ENCODE data around the gene SH3TC1. TPM values are rescaled to one million over a fixed set of nuclear protein-coding genes. Genes with fewer than 3 reads are reported as not detected.

SH3TC1 gene
- polyA plus RNA-seq, 3 donors, result 36.9 to 85.7 (median 41.9) TPM

- H3K36me3 Mint-ChIP-seq, result no peaks in the 10 kb centered on the region
- Histone ChIP-seq H3K4me1 (ENCODE audit: control insufficient read depth in 1 of 2, insufficient read depth in 2 of 2, low read length in 2 of 2) (peaks cover 7 to 14% of the 10 kb centered on the region in 2 donors), H3K27ac (ENCODE audit: low read depth in 1 of 2, low read length in 2 of 2) (no peak overlapping the region), H4K20me1 (ENCODE audit: insufficient read depth, low read length) (no peaks in the 10 kb centered on the region), H3K4me3 (replicated peaks in 1 of 3; ENCODE audit: low read depth in 2 of 3, low read length in 3 of 3) (no peak overlapping the region), H3K9me3 (replicated peaks in 1 of 2; ENCODE audit: control insufficient read depth in 1 of 2, insufficient read depth in 1 of 2, low read length in 2 of 2) (no peaks in the 10 kb centered on the region), H2AFZ (ENCODE audit: insufficient read depth, low read depth, low read length, poor library complexity, severe bottlenecking) (no peak overlapping the region), H3K9ac (ENCODE audit: insufficient read depth, low read length, poor library complexity, severe bottlenecking) (no peak overlapping the region), H3K27me3 (ENCODE audit: control insufficient read depth in 2 of 2, insufficient read depth in 2 of 2, low read length in 2 of 2) (no peaks in the 10 kb centered on the region), H3K79me2 (ENCODE audit: insufficient read depth, low read length) (no peaks in the 10 kb centered on the region), H3K4me2 (replicated peaks; ENCODE audit: extremely low read depth, low read length, poor library complexity, severe bottlenecking) (no peak overlapping the region), H3K36me3 (replicated peaks in 1 of 2; ENCODE audit: control insufficient read depth in 1 of 2, insufficient read depth in 2 of 2, low read length in 2 of 2) (no peaks in the 10 kb centered on the region)
- no peak overlapping the region for H3K4me3 Mint-ChIP-seq
- WGBS (ENCODE audit: insufficient coverage), result 85% methylated on average over 3 of the region's 3 CpGs
- H3K27me3 Mint-ChIP-seq (ENCODE audit: low read depth in 3 of 3), result peaks cover 8 to 15% (median 13%) of the 10 kb centered on the region in 3 donors
- no peak for TF ChIP-seq CTCF (IDR thresholded peaks at IDR 0.05)
- H3K4me1 Mint-ChIP-seq, result peaks cover 14% of the 10 kb centered on the region
- peaks cover 0 to under 1% (median 0%) of the 10 kb centered on the region in 7 donors for H3K9me3 Mint-ChIP-seq
- no peak for DNase-seq
- intact Hi-C loops (cut with micrococcal nuclease), result loop anchor here (5.0 kb wide), 2 partner anchors 47 to 67 kb away; no protein-coding TSS in a partner anchor
- no peak overlapping the region for H3K27ac Mint-ChIP-seq
These were observed 24.1 kb upstream of the SH3TC1 start for GRCh38 chr4:8174970-8175369.

- no peak for DNase-seq
- H3K9ac ChIP-seq (ENCODE audit: insufficient read depth, low read length, poor library complexity, severe bottlenecking), result no peak overlapping the region
- no peaks in the 10 kb centered on the region for H3K9me3 ChIP-seq (replicated peaks in 1 of 2; ENCODE audit: control insufficient read depth in 1 of 2, insufficient read depth in 1 of 2, low read length in 2 of 2)
- H3K27ac Mint-ChIP-seq, result no peak overlapping the region
- no peaks in the 10 kb centered on the region for H3K36me3 Mint-ChIP-seq
- H4K20me1 ChIP-seq (ENCODE audit: insufficient read depth, low read length), result no peaks in the 10 kb centered on the region
- no peak overlapping the region for H2AFZ ChIP-seq (ENCODE audit: insufficient read depth, low read depth, low read length, poor library complexity, severe bottlenecking)
- H3K27ac ChIP-seq (ENCODE audit: low read depth in 1 of 2, low read length in 2 of 2), result no peak overlapping the region
- intact Hi-C loops (cut with micrococcal nuclease), result loop anchor here in 1 of 2 donors (5.0 kb wide), 2 partner anchors 47 to 67 kb away; no protein-coding TSS in a partner anchor
- H3K27me3 ChIP-seq (ENCODE audit: control insufficient read depth in 2 of 2, insufficient read depth in 2 of 2, low read length in 2 of 2), result no peaks in the 10 kb centered on the region
- no peak overlapping the region for H3K4me2 ChIP-seq (replicated peaks; ENCODE audit: extremely low read depth, low read length, poor library complexity, severe bottlenecking)
- H3K79me2 ChIP-seq (ENCODE audit: insufficient read depth, low read length), result no peaks in the 10 kb centered on the region
- no peak overlapping the region for H3K4me3 Mint-ChIP-seq
- WGBS (ENCODE audit: insufficient coverage), result 100% methylated on average over 5 of the region's 6 CpGs
- no peak for TF ChIP-seq CTCF (IDR thresholded peaks at IDR 0.05)
- peaks cover 14% of the 10 kb centered on the region for H3K4me1 Mint-ChIP-seq
- H3K36me3 ChIP-seq (replicated peaks in 1 of 2; ENCODE audit: control insufficient read depth in 1 of 2, insufficient read depth in 2 of 2, low read length in 2 of 2), result no peaks in the 10 kb centered on the region
- peaks cover 7 to 15% (median 8%) of the 10 kb centered on the region in 3 donors for H3K27me3 Mint-ChIP-seq (ENCODE audit: low read depth in 3 of 3)
- no peaks in the 10 kb centered on the region for H3K9me3 Mint-ChIP-seq
- no peak overlapping the region for H3K4me3 ChIP-seq (replicated peaks in 1 of 3; ENCODE audit: low read depth in 2 of 3, low read length in 3 of 3)
- peaks cover 7 to 14% of the 10 kb centered on the region in 2 donors for H3K4me1 ChIP-seq (ENCODE audit: control insufficient read depth in 1 of 2, insufficient read depth in 2 of 2, low read length in 2 of 2)
These were observed 23.4 kb upstream of the SH3TC1 start for GRCh38 chr4:8175686-8176085.

Data from CD14-positive monocyte (primary cell).